CD14-positive monocyte (primary cell): ENCODE data around the gene PARS2. TPM values are rescaled to one million over a fixed set of nuclear protein-coding genes. Genes with fewer than 3 reads are reported as not detected.
A peak's percentile ranks its signal among the peaks of the same experiment; 100 is the strongest.

ENCODE experiments used
- DNase-seq, 3 donors: peaks; one replicate each; pipeline ENCODE4 v3.0.0-alpha.2; 2011 to 2022
- H2AFZ ChIP-seq: 2 replicates; pipeline ENCODE4 v1.6.0; 2012; ENCODE audit warnings: mild to moderate bottlenecking, low read depth, low read length, inconsistent platforms; ENCODE audit not compliant: insufficient read depth, poor library complexity, severe bottlenecking
- H3K27ac ChIP-seq, 2 donors: 1 replicate in 1 of 2; 2 replicates in 1 of 2; pipeline ENCODE4 v1.5.1; 2012 to 2013; ENCODE audit warnings: low read length in 2 of 2, control low read depth in 1 of 2, inconsistent platforms in 1 of 2, low read depth in 1 of 2, mild to moderate bottlenecking in 1 of 2
- H3K27me3 ChIP-seq, 2 donors: one replicate each; pipeline versions ENCODE4 v1.6.0 to v1.6.1; 2011 to 2013; ENCODE audit warnings: low read length in 2 of 2; ENCODE audit not compliant: control insufficient read depth in 2 of 2, insufficient read depth in 2 of 2
- H3K36me3 ChIP-seq, 2 donors: replicated peaks in 1 of 2; 1 replicate in 1 of 2; 2 replicates in 1 of 2; pipeline versions ENCODE4 v1.5.1 to v1.6.1; 2012 to 2013; ENCODE audit warnings: low read length in 2 of 2, control low read depth in 1 of 2, inconsistent platforms in 1 of 2, mild to moderate bottlenecking in 1 of 2; ENCODE audit not compliant: insufficient read depth in 2 of 2, control insufficient read depth in 1 of 2
- H3K4me1 ChIP-seq, 2 donors: 1 replicate in 1 of 2; 2 replicates in 1 of 2; pipeline versions ENCODE4 v1.5.1 to v1.6.1; 2012 to 2013; ENCODE audit warnings: low read length in 2 of 2, control low read depth in 1 of 2, inconsistent platforms in 1 of 2, mild to moderate bottlenecking in 1 of 2, moderate library complexity in 1 of 2; ENCODE audit not compliant: insufficient read depth in 2 of 2, control insufficient read depth in 1 of 2
- H3K4me2 ChIP-seq: replicated peaks from 2 replicates; pipeline ENCODE3; 2012; ENCODE audit warnings: low read length, moderate library complexity, mild to moderate bottlenecking; ENCODE audit not compliant: poor library complexity, severe bottlenecking; ENCODE audit errors: extremely low read depth
- H3K4me3 ChIP-seq, 3 experiments: fragments of 200-600 bp in 1 of 3; sonication (generic) in 1 of 3; replicated peaks in 1 of 3; 1 replicate in 2 of 3; 2 replicates in 1 of 3; pipeline ENCODE4 v1.5.1; 2011 to 2013; ENCODE audit warnings: low read length in 3 of 3, mild to moderate bottlenecking in 3 of 3, control low read depth in 2 of 3, low read depth in 2 of 3, inconsistent platforms in 1 of 3, moderate library complexity in 1 of 3
- H3K79me2 ChIP-seq: 2 replicates; pipeline ENCODE4 v1.6.0; 2012; ENCODE audit warnings: mild to moderate bottlenecking, control low read depth, inconsistent platforms, low read length, moderate library complexity; ENCODE audit not compliant: insufficient read depth
- H3K9ac ChIP-seq: 2 replicates; pipeline ENCODE4 v1.6.0; 2017; ENCODE audit warnings: low read length, mild to moderate bottlenecking; ENCODE audit not compliant: insufficient read depth, poor library complexity, severe bottlenecking
- H3K9me3 ChIP-seq, 2 donors: replicated peaks in 1 of 2; 1 replicate in 1 of 2; 2 replicates in 1 of 2; pipeline versions ENCODE4 v1.5.1 to v1.6.1; 2012 to 2013; ENCODE audit warnings: low read length in 2 of 2, control low read depth in 1 of 2; ENCODE audit not compliant: control insufficient read depth in 1 of 2, insufficient read depth in 1 of 2
- H4K20me1 ChIP-seq: 2 replicates; pipeline ENCODE4 v1.6.0; 2012; ENCODE audit warnings: mild to moderate bottlenecking, low read length, control low read depth, moderate library complexity; ENCODE audit not compliant: insufficient read depth
- H3K27ac Mint-ChIP-seq, 7 donors: one replicate each; pipeline ENCODE4 v1.8.0; 2020; ENCODE audit warnings: mild to moderate bottlenecking in 7 of 7, mixed read lengths in 7 of 7, moderate library complexity in 6 of 7, inconsistent platforms in 2 of 7
- H3K27me3 Mint-ChIP-seq, 3 donors: one replicate each; pipeline ENCODE4 v1.8.0; 2021 to 2022; ENCODE audit warnings: low read depth in 3 of 3, mild to moderate bottlenecking in 3 of 3, mixed read lengths in 3 of 3, moderate library complexity in 3 of 3, inconsistent platforms in 1 of 3
- H3K36me3 Mint-ChIP-seq, 2 donors: one replicate each; pipeline ENCODE4 v1.8.0; 2020; ENCODE audit warnings: mixed read lengths in 2 of 2, inconsistent platforms in 1 of 2, mild to moderate bottlenecking in 1 of 2
- H3K4me1 Mint-ChIP-seq: one replicate; pipeline ENCODE4 v1.8.0; 2020; ENCODE audit warnings: mild to moderate bottlenecking, mixed read lengths
- H3K4me3 Mint-ChIP-seq, 2 donors: one replicate each; pipeline ENCODE4 v1.8.0; 2020; ENCODE audit warnings: mild to moderate bottlenecking in 2 of 2, mixed read lengths in 2 of 2, moderate library complexity in 1 of 2
- H3K9me3 Mint-ChIP-seq, 7 donors: one replicate each; pipeline ENCODE4 v1.8.0; 2020 to 2022; ENCODE audit warnings: mixed read lengths in 7 of 7, mild to moderate bottlenecking in 6 of 7, moderate library complexity in 6 of 7, inconsistent platforms in 2 of 7
- WGBS: methylation state at CpG from one replicate; pipeline ENCODE4 v1.1.5; 2013; ENCODE audit warnings: missing lambda C conversion rate; ENCODE audit not compliant: insufficient coverage; 5-methylcytosine and 5-hydroxymethylcytosine counted together
- intact Hi-C, 2 donors: fragments of 100-400 bp; cut with micrococcal nuclease; formaldehyde crosslinking; loops; one replicate each; pipeline versions ENCODE4 v1.15.0 to v1.15.1; 2023
- polyA plus RNA-seq, 3 donors: library from polyadenylated mRNA; depleted of rRNA in 1 of 3; unstranded in 2 of 3; stranded (reverse) in 1 of 3; fragments of 300-500 nt in 2 of 3; fragments of >200 nt in 1 of 3; fragmentation: Illumina TruSeq in 2 of 3; gene quantifications; 1 replicate in 2 of 3; 2 replicates in 1 of 3; pipeline ENCODE4 v1.2.3, GENCODE V29; 2012 to 2021
- TF ChIP-seq, protein P1 (sequence below): fragments of 200-600 bp; IDR thresholded peaks from one replicate; pipeline ENCODE4 v1.8.0; 2022; ENCODE audit warnings: antibody characterized with exemption, mild to moderate bottlenecking

The PARS2 gene
- polyA plus RNA-seq, 3 donors: 0.73 to 1.2 (median 0.92) TPM

DNA sequence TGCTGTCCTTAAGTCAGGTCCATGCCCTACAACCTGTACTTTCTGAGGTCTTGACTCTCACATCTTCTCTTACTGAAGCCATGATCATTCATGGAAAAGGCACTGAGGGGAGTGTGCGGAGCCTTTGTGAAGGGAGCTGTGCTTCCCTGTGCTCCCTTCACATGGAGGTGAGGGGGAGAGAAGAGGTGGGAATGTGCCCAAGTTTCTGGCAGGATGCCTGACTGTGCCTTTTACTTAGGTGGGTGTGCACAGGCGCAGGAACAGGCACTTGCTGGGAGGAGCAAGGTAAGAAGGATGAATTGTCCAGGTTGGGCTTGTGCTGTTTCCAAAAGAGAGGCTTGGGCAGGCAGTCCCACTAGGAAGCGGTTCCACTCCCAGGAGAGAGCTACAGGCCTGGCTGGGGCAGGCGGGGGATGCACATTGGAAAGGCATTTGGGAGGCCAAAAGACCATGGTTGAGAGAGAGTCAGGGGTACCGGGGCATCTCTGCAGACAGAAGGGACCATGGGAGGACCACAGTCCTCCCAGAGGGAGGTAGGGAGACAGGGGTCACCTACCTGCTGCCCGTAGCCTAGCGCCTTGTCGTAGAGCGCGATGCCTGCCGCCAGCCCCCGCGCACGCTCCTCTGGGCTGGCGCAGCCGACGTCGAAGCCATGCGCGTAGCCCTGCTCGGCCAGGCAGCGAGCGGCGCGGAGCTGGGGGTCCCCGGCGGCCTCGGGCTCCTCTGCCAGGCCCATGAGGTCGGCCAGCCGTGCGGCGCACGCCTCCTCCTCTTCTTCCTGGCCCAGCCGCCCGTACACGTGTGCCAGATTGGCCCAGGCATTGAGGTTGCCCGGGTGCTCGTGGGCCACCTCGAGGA is 35.9 kb upstream of the PARS2 start:
- Histone ChIP-seq H4K20me1 (no peaks in the 10 kb centered on the region), H2AFZ (no peak overlapping the region), H3K36me3 (no peaks in the 10 kb centered on the region), H3K4me2 (no peak overlapping the region), H3K79me2 (no peaks in the 10 kb centered on the region), H3K4me3 (peak overlapping the region in 1 of 3 experiments; percentile 58), H3K9me3 (no peaks in the 10 kb centered on the region), H3K9ac (no peak overlapping the region), H3K27me3 (peaks cover 9 to 26% of the 10 kb centered on the region in 2 donors), H3K27ac (no peak overlapping the region), H3K4me1 (peaks cover 13 to 36% of the 10 kb centered on the region in 2 donors)
- Mint-ChIP-seq H3K4me1 (peaks cover 20% of the 10 kb centered on the region), H3K27ac (no peak overlapping the region), H3K36me3 (peaks cover 0 to 2% of the 10 kb centered on the region in 2 donors), H3K9me3 (peaks cover 0 to 5% (median 0%) of the 10 kb centered on the region in 7 donors), H3K27me3 (peaks cover 22 to 38% (median 27%) of the 10 kb centered on the region in 3 donors), H3K4me3 (peak overlapping the region; percentile 69 to 80)
- WGBS: 49% methylated on average over 39 of the region's 39 CpGs
- intact Hi-C loops: no loop called here
- no peak for DNase-seq
- TF ChIP-seq, protein P1, sequence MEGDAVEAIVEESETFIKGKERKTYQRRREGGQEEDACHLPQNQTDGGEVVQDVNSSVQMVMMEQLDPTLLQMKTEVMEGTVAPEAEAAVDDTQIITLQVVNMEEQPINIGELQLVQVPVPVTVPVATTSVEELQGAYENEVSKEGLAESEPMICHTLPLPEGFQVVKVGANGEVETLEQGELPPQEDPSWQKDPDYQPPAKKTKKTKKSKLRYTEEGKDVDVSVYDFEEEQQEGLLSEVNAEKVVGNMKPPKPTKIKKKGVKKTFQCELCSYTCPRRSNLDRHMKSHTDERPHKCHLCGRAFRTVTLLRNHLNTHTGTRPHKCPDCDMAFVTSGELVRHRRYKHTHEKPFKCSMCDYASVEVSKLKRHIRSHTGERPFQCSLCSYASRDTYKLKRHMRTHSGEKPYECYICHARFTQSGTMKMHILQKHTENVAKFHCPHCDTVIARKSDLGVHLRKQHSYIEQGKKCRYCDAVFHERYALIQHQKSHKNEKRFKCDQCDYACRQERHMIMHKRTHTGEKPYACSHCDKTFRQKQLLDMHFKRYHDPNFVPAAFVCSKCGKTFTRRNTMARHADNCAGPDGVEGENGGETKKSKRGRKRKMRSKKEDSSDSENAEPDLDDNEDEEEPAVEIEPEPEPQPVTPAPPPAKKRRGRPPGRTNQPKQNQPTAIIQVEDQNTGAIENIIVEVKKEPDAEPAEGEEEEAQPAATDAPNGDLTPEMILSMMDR: no peak

DNA sequence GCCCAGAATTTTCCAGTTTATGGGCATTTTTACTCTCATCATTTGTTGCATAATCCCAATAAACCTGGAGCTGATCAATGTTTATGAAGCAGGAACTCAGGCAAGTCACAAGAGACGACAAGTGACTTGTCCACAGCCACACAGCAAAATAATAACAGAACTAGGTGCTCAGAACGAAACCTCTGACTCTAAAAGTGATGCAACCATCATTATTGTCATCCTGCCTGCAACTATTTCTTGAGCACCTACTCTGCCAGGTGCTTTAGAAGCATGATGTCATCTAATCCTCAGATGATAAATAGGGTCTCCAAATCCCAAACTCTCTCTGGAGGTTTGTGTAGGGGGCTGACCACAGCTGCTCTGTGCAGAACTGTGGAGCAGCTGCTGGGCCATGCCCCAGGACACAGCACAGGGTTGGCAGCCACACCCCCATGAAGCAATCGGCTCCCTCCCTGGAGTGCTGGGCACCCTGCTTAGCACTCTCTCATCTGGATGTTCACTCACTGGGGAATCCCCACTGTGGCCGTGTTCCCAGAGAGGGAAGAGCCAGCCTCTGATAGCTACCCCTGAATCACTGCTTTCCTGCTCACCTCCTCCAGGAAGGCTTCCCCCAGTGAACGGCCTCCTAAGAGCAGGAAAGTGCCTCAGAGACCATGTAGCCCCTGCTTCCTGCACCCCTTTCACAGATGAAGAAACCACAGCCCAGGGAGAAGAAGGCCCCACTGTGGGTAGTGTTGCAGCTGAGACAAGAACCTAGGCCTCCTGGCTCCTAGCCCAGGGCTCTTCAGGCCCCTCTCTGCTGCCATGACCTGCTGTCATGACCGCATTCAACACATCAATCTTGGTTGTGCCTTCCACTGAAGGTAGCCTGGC is 34.7 kb upstream of the PARS2 start:
- peaks cover 0 to 5% (median 0%) of the 10 kb centered on the region in 7 donors for H3K9me3 Mint-ChIP-seq
- peaks cover 0 to 2% of the 10 kb centered on the region in 2 donors for H3K36me3 Mint-ChIP-seq
- H3K4me1 Mint-ChIP-seq: peaks cover 16% of the 10 kb centered on the region
- peaks cover 22 to 38% (median 27%) of the 10 kb centered on the region in 3 donors for H3K27me3 Mint-ChIP-seq
- Histone ChIP-seq H3K9me3 (no peaks in the 10 kb centered on the region), H3K4me2 (no peak overlapping the region), H2AFZ (no peak overlapping the region), H3K79me2 (no peaks in the 10 kb centered on the region), H3K27ac (no peak overlapping the region), H3K4me3 (no peak overlapping the region), H3K36me3 (no peaks in the 10 kb centered on the region), H3K27me3 (peaks cover 9 to 26% of the 10 kb centered on the region in 2 donors), H3K9ac (no peak overlapping the region), H4K20me1 (no peaks in the 10 kb centered on the region), H3K4me1 (peaks cover 13 to 27% of the 10 kb centered on the region in 2 donors)
- intact Hi-C loops: no loop called here
- DNase-seq: peak in 2 of 3 donors; percentile 17 to 42
- TF ChIP-seq, protein P1: no peak
- peak overlapping the region in 2 of 7 donors; percentile 65 to 70 for H3K27ac Mint-ChIP-seq
- no peak overlapping the region for H3K4me3 Mint-ChIP-seq
- WGBS: 71% methylated on average over 4 of the region's 6 CpGs
